ENCODE results near the gene REC8. TPM values are rescaled to one million over a fixed set of nuclear protein-coding genes. Genes with fewer than 3 reads are reported as not detected.
"Not testable (repeated sequence)": the region's sequence is repeated elsewhere in the genome, so short reads cannot be mapped to it uniquely, and the experiment has no call there.

The REC8 gene
- total RNA-seq, 4 donors from 2014 or later, result 6.5 to 25.5 (median 16.3) TPM

DNA sequence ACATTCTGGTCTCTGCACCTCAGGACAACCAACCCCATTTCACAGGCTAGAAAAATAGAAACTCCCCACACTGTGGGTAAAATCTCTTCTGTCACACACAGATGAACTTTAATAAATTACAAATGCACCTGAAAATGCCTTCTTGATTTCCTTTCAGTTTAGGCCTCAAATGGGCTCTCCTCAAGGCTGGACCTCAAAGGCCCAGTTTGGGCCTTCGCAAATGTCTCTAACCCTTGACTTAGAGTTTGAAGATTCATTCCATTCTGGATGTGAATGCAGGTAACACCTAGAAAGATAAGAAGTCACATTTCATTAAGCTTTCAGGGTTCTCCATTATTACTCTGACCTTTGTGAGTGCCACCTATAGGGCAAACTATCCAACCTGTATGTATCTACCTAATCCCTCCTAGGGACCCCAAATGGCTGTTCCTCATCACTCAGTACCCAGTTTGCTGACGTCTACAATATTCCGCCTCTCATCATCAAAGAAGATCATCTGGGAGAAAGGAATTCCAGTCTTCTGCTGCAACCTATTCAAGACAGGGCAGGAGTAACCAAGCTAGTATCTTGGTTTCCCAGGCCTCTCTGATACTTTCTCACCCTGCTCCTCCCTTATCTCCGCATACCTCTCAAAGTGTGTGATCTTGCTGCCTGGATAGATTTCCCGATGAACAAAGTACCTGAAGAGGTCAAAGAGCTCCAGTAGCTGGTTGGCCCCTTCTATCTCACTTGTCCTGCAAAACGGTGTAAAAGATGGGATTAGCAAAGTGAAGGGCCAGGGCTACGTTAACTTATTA, 42.2 kb downstream of the REC8 start:
- H3K4me3 ChIP-seq, result peak overlapping the region; percentile 55 to 89 (median 70)
- no peaks in the 10 kb centered on the region for H3K27me3 ChIP-seq
- H3K4me1 ChIP-seq, result peaks cover 0 to 41% (median 25%) of the 10 kb centered on the region in 4 donors
- no peaks in the 10 kb centered on the region for H3K9me3 ChIP-seq
- H3K36me3 ChIP-seq, result peaks cover 0 to 41% (median 15%) of the 10 kb centered on the region in 3 donors
- H3K27ac ChIP-seq, result peak overlapping the region; percentile 79 to 98 (median 94)
- no peak for DNase-seq (ENCODE audit: low spot score in 2 of 2)
- 92% methylated on average over 7 of the region's 7 CpGs for WGBS, 2 donors
- TF ChIP-seq, protein P1, sequence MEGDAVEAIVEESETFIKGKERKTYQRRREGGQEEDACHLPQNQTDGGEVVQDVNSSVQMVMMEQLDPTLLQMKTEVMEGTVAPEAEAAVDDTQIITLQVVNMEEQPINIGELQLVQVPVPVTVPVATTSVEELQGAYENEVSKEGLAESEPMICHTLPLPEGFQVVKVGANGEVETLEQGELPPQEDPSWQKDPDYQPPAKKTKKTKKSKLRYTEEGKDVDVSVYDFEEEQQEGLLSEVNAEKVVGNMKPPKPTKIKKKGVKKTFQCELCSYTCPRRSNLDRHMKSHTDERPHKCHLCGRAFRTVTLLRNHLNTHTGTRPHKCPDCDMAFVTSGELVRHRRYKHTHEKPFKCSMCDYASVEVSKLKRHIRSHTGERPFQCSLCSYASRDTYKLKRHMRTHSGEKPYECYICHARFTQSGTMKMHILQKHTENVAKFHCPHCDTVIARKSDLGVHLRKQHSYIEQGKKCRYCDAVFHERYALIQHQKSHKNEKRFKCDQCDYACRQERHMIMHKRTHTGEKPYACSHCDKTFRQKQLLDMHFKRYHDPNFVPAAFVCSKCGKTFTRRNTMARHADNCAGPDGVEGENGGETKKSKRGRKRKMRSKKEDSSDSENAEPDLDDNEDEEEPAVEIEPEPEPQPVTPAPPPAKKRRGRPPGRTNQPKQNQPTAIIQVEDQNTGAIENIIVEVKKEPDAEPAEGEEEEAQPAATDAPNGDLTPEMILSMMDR (IDR thresholded peaks at IDR 0.05), result no peak
- TF ChIP-seq POLR2A (IDR thresholded peaks at IDR 0.05) (no peak), EP300 (IDR thresholded peaks at IDR 0.05) (no peak)

DNA sequence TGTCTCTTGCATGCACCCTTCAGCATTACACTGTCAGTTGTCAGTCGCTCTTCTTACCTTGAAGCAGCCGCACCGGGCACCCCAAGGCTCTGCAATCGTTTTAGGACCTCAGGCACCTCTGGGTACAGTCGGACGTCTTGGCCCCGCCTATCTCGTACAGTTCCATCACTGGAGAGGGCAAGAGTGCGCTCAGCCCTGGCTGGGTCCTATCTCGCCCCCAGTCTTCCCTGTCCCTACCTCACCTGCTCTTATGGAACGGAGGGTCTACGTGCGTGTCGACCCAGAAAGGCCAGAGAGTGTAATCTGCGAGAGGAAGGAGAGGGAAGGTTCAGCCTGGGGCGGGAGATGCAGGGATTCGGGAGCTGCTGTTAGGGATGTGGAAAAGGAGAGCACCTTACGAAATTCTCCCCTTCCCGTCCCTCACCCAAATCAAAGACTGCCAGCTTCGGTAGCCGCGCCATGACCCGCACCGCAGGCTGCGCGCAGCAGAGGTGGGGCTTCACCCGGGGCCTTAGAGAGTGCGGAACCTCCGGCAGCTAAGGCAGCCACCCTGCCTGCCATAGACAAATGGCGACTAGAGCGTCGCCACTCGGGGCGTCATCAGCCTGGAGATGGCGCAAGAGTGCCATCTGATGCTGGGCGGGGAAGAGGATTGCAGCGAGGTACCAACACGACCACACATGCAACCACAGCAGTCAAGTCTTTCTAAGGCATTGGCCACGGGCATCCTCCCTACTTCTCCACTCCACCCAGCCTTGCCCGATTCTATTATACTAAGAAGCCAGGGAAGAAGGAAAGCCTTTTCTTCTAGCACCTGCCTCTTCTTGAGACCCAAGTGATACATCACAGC, 43.8 kb downstream of the REC8 start, which contains the start of gene MDP1:
Gene MDP1 (minus strand): TSS at position 572 of the 850 bp plus-strand sequence. CDS start 111 bp downstream, at position 461.
- peak; percentile 77 to 82 for DNase-seq (ENCODE audit: low spot score in 2 of 2)
- Histone ChIP-seq H3K4me1 (peaks cover 0 to 41% (median 25%) of the 10 kb centered on the region in 4 donors), H3K27ac (peak within 1 kb of the TSS; percentile 83 to 98 (median 92)), H3K4me3 (peak within 1 kb of the TSS; percentile 70 to 89 (median 79)), H3K27me3 (no peaks in the 10 kb centered on the region), H3K9me3 (no peaks in the 10 kb centered on the region), H3K36me3 (peaks cover 0 to 24% (median 0%) of the 10 kb centered on the region in 3 donors)
- TF ChIP-seq POLR2A (IDR thresholded peaks at IDR 0.05) (peak; percentile 44 to 77), EP300 (IDR thresholded peaks at IDR 0.05) (peak; percentile 25 to 95)
- TF ChIP-seq, protein P1 (IDR thresholded peaks at IDR 0.05), result peak; percentile 39 to 70 (median 60)
- WGBS, 2 donors, result 1% methylated on average over 40 of the region's 40 CpGs

DNA sequence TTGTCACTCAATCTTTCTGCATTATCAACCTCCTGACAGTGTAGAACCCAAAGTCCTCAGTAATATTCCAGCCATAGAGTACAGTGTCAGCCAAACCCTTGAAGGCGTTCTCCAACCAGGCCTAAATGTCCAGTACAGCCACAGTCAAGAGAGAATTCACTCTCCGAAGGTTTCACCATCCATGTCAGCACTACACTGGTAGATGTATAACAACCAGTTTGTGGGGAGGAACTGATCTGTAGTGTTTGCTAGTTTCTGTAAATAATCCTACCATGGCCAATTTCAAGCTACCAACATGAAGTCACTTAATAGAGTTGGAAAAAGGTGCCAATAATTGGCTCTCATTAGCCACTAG, 44.4 kb downstream of the REC8 start:
- TF ChIP-seq, protein P1 (IDR thresholded peaks at IDR 0.05), result no peak
- DNase-seq (ENCODE audit: low spot score in 2 of 2), result no peak
- Histone ChIP-seq H3K9me3 (no peaks in the 10 kb centered on the region), H3K4me1 (peaks cover 0 to 41% (median 24%) of the 10 kb centered on the region in 4 donors), H3K36me3 (peaks cover 0 to 18% (median 0%) of the 10 kb centered on the region in 3 donors), H3K4me3 (peak overlapping the region in 3 of 4 donors; percentile 70 to 89 (median 85)), H3K27me3 (no peaks in the 10 kb centered on the region), H3K27ac (peak overlapping the region; percentile 83 to 98 (median 92))
- whole genome bisulfite sequencing, 2 donors, result 88 to 90% methylated on average over 2 of the region's 2 CpGs

DNA sequence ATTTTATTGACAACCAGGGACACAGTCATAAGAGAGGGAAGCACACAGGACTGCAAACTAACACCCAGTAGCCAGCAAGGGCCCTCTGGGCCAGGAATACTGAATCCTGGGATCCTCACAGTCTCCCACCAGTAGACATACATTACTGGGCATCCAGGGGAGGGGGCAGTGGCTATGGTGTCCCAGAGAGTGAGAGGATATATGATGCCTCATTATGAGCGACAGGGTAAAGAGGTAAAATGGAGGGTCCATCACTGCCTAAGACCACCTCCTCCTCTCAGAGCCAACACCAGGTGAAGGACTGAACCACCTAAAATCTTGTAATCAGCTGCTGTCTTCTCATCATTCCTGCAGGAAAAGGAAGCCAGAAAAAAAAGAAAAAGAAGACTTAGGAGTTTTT, 45.0 kb downstream of the REC8 start:
- WGBS, 2 donors, result 85 to 86% methylated on average over 1 of the region's 1 CpG
- not testable (repeated sequence) for H3K27ac ChIP-seq; H3K9me3 ChIP-seq; DNase-seq (ENCODE audit: low spot score in 2 of 2); H3K4me3 ChIP-seq; H3K27me3 ChIP-seq
- peaks cover 0 to 36% (median 22%) of the 10 kb centered on the region in 4 donors for H3K4me1 ChIP-seq
- H3K36me3 ChIP-seq, result peaks cover 0 to 16% (median 0%) of the 10 kb centered on the region in 3 donors

DNA sequence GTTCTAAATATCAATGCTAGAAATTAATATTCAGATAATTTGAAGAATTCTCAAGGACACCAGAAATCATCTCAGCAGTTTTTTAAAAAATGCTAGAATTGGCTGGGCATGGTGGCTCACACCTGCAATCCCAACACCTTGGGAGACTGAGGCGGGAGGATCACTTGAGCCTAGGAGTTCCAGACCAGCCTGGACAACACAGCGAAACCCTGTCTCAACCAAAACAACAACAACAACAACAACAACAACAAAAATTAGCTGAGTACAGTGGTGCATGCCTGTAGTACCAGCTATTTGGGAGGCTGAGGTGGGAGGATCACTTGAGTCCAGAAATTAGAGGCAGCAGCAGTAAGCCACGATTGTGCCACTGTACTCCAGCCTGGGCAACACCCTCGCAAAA, 47.2 kb downstream of the REC8 start:
- Histone ChIP-seq H3K27me3 (no peaks in the 10 kb centered on the region), H3K4me3 (no peak overlapping the region), H3K36me3 (peaks cover 0 to 16% (median 0%) of the 10 kb centered on the region in 3 donors), H3K9me3 (no peaks in the 10 kb centered on the region), H3K27ac (no peak overlapping the region), H3K4me1 (peaks cover 0 to 19% (median 10%) of the 10 kb centered on the region in 4 donors)
- no peak for DNase-seq (ENCODE audit: low spot score in 2 of 2)
- 83 to 92% methylated on average over 4 of the region's 4 CpGs for WGBS, 2 donors
- TF ChIP-seq EP300 (IDR thresholded peaks at IDR 0.05), result no peak
- TF ChIP-seq, protein P1 (IDR thresholded peaks at IDR 0.05), result no peak
- TF ChIP-seq POLR2A (IDR thresholded peaks at IDR 0.05), result no peak

Data from tibial nerve (tissue), 4 donors.